G401.6 (cell line): Measurements from ENCODE around the gene SATB2.

Experiments
- FAIRE-seq: peaks from 2 replicates; lab custom pipeline; 2012; peaks lifted over from hg19 to GRCh38; lab: Jason Lieb, UNC

Gene SATB2

GRCh38 chr2:199325881-199326280 lies 131.9 kb downstream of the SATB2 start:
- FAIRE-seq: no peak

- no peak for FAIRE-seq
Observed at GRCh38 chr2:199322151-199322550, 135.6 kb downstream of the SATB2 start.

GRCh38 chr2:199317646-199318045 lies 140.1 kb downstream of the SATB2 start:
- FAIRE-seq: no peak

GRCh38 chr2:199316851-199317250 lies 140.9 kb downstream of the SATB2 start:
- FAIRE-seq: no peak

- no peak for FAIRE-seq
Observed at GRCh38 chr2:199315299-199316179, 142.2 kb downstream of the SATB2 start.

GRCh38 chr2:199312931-199313330 lies 144.8 kb downstream of the SATB2 start:
- FAIRE-seq: no peak

- no peak for FAIRE-seq
Observed at GRCh38 chr2:199310771-199311585, 146.8 kb downstream of the SATB2 start.

- no peak for FAIRE-seq
Observed at GRCh38 chr2:199309973-199310372, 147.8 kb downstream of the SATB2 start.

GRCh38 chr2:199309411-199309810 lies 148.3 kb downstream of the SATB2 start:
- FAIRE-seq: no peak

GRCh38 chr2:199308567-199308966 lies 149.2 kb downstream of the SATB2 start:
- no peak for FAIRE-seq

- FAIRE-seq: no peak
Observed at GRCh38 chr2:199307461-199307860, 150.3 kb downstream of the SATB2 start.

GRCh38 chr2:199306116-199306515 lies 151.6 kb downstream of the SATB2 start:
- no peak for FAIRE-seq

- no peak for FAIRE-seq
Observed at GRCh38 chr2:199303728-199304177, 154.0 kb downstream of the SATB2 start.

GRCh38 chr2:199302851-199303250 lies 154.9 kb downstream of the SATB2 start:
- FAIRE-seq: no peak

- FAIRE-seq: no peak
Observed at GRCh38 chr2:199288424-199288823, 169.3 kb downstream of the SATB2 start.

- FAIRE-seq: no peak
Observed at GRCh38 chr2:199282309-199282708, 175.4 kb downstream of the SATB2 start.

- no peak for FAIRE-seq
Observed at GRCh38 chr2:199279146-199279545, 178.6 kb downstream of the SATB2 start.

GRCh38 chr2:199278099-199278498 lies 179.6 kb downstream of the SATB2 start:
- no peak for FAIRE-seq

GRCh38 chr2:199273042-199273511 lies 184.7 kb downstream of the SATB2 start:
- no peak for FAIRE-seq

GRCh38 chr2:199261936-199262335 lies 195.8 kb downstream of the SATB2 start:
- FAIRE-seq: no peak

GRCh38 chr2:199261239-199261638 lies 196.5 kb downstream of the SATB2 start:
- no peak for FAIRE-seq

GRCh38 chr2:199259671-199260070 lies 198.1 kb downstream of the SATB2 start:
- FAIRE-seq: no peak

- FAIRE-seq: no peak
Observed at GRCh38 chr2:199258291-199258690, 199.4 kb downstream of the SATB2 start.
